HCT116 (cell line): ENCODE results near the gene ZMYND11. TPM values are rescaled to one million over a fixed set of nuclear protein-coding genes. Genes with fewer than 3 reads are reported as not detected.

ENCODE experiments used
- ATAC-seq: fragments of 200-7000 bp; cut with Tn5 transposase; 2 replicates; pipeline ENCODE4 v1.9.1; 2020; ENCODE audit warnings: mild to moderate bottlenecking, moderate library complexity
- BruUV-seq: library from RNA; stranded (reverse); fragments of 400-500 nt; replicated peaks from 2 replicates; lab custom pipeline; 2021; lab: Mats Ljungman, UMichigan
- CTCF ChIA-PET: fragments of 300-600 bp; sonication (Branson Sonifier 250); formaldehyde crosslinking; loops from one replicate; lab custom pipeline; 2021; ENCODE audit warnings: antibody characterized with exemption; lab: Charles Lee
- POLR2A ChIA-PET: fragments of 300-600, 350-600 bp; sonication (Branson Sonifier 250); formaldehyde crosslinking; loops from one replicate; lab custom pipeline; 2021; ENCODE audit warnings: antibody characterized with exemption; lab: Charles Lee
- RAD21 ChIA-PET, 2 experiments: fragments of 300-600 bp; sonication (Branson Sonifier 250); formaldehyde crosslinking; loops; one replicate each; lab custom pipeline; 2023; ENCODE audit warnings: low total read pairs in 2 of 2; ENCODE audit not compliant: uncharacterized antibody in 2 of 2, unreplicated experiment in 2 of 2, low non-redundant PET in 1 of 2; lab: Charles Lee
- DNase-seq: peaks from one replicate; pipeline ENCODE4 v3.0.0-alpha.2; 2010; ENCODE audit warnings: low read depth, low spot score
- H2AFZ ChIP-seq: fragments of 200-600 bp; shearing (Covaris generic), sonication (generic); 2 replicates; pipeline ENCODE4 v1.6.1; 2017; ENCODE audit warnings: low read depth, mixed run types, mixed read lengths, antibody characterized with exemption, low read length; ENCODE audit not compliant: poor library complexity, severe bottlenecking
- H3K27ac ChIP-seq: 2 replicates; pipeline ENCODE4 v1.5.1; 2012; ENCODE audit warnings: low read depth, low read length
- H3K27me3 ChIP-seq: fragments of 200-600 bp; sonication (generic); 2 replicates; pipeline ENCODE4 v1.6.1; 2016; ENCODE audit warnings: mixed run types, low read length, mixed read lengths; ENCODE audit not compliant: insufficient read depth
- H3K36me3 ChIP-seq, 2 experiments: fragments of 200-500 bp in 1 of 2; fragments of 200-600 bp in 1 of 2; sonication (Bioruptor generic) in 1 of 2; sonication (generic) in 1 of 2; 2 replicates each; pipeline versions ENCODE4 v1.5.1 to v1.6.1; 2014 to 2016; ENCODE audit warnings: low read length in 2 of 2, inconsistent platforms in 1 of 2, mixed read lengths in 1 of 2, mixed run types in 1 of 2; ENCODE audit not compliant: insufficient read depth in 2 of 2, control insufficient read depth in 1 of 2
- H3K4me1 ChIP-seq, 2 experiments: fragments of 200-600 bp in 1 of 2; sonication (generic) in 1 of 2; 2 replicates each; pipeline versions ENCODE4 v1.5.1 to v1.6.1; 2012 to 2017; ENCODE audit warnings: low read length in 2 of 2, inconsistent platforms in 1 of 2, mild to moderate bottlenecking in 1 of 2, mixed read lengths in 1 of 2, mixed run types in 1 of 2, moderate library complexity in 1 of 2; ENCODE audit not compliant: insufficient read depth in 2 of 2, control insufficient read depth in 1 of 2
- H3K4me2 ChIP-seq: fragments of 200-600 bp; sonication (generic); 2 replicates; pipeline ENCODE4 v1.6.1; 2017; ENCODE audit warnings: mixed run types, low read length, mixed read lengths
- H3K4me3 ChIP-seq, 2 experiments: fragments of 200-600 bp in 1 of 2; sonication (generic) in 1 of 2; replicated peaks in 1 of 2; 2 replicates each; pipeline ENCODE4 v1.5.1; 2011 to 2016; ENCODE audit warnings: low read length in 2 of 2, control low read depth in 1 of 2, low read depth in 1 of 2, mild to moderate bottlenecking in 1 of 2, mixed read lengths in 1 of 2, mixed run types in 1 of 2
- H3K79me2 ChIP-seq: fragments of 200-600 bp; sonication (generic); 2 replicates; pipeline ENCODE4 v1.6.1; 2017; ENCODE audit warnings: mild to moderate bottlenecking, mixed run types, low read length, moderate library complexity, mixed read lengths; ENCODE audit not compliant: insufficient read depth
- H3K9ac ChIP-seq: fragments of 200-600 bp; sonication (generic); 2 replicates; pipeline ENCODE4 v1.6.1; 2016; ENCODE audit warnings: low read length, mixed read lengths
- H3K9me2 ChIP-seq: fragments of 200-600 bp; sonication (generic), shearing (Covaris generic); 2 replicates; pipeline ENCODE4 v1.6.1; 2017; ENCODE audit warnings: mixed run types, mild to moderate bottlenecking, moderate library complexity; ENCODE audit not compliant: insufficient read depth
- H3K9me3 ChIP-seq, 2 experiments: fragments of 200-500 bp in 1 of 2; fragments of 200-600 bp in 1 of 2; sonication (Bioruptor generic) in 1 of 2; sonication (generic) in 1 of 2; 2 replicates each; pipeline ENCODE4 v1.6.1; 2014 to 2017; ENCODE audit warnings: low read length in 2 of 2, mixed read lengths in 2 of 2, inconsistent platforms in 1 of 2, low read depth in 1 of 2, mild to moderate bottlenecking in 1 of 2, mixed run types in 1 of 2, moderate library complexity in 1 of 2; ENCODE audit not compliant: control insufficient read depth in 1 of 2, insufficient read depth in 1 of 2
- H4K20me1 ChIP-seq: fragments of 200-600 bp; sonication (generic), shearing (Covaris generic); 2 replicates; pipeline ENCODE4 v1.6.1; 2017; ENCODE audit warnings: mixed run types, mild to moderate bottlenecking, moderate library complexity; ENCODE audit not compliant: insufficient read depth
- ATF3 ChIP-seq: IDR thresholded peaks from 2 replicates; pipeline ENCODE4 v1.6.1; 2012
- CBX3 ChIP-seq: IDR thresholded peaks from 2 replicates; pipeline ENCODE4 v1.6.1; 2012; ENCODE audit warnings: low read depth
- CEBPB ChIP-seq: IDR thresholded peaks from 2 replicates; pipeline ENCODE4 v1.6.1; 2012; ENCODE audit warnings: low read depth
- ELF1 ChIP-seq: IDR thresholded peaks from 2 replicates; pipeline ENCODE4 v1.6.1; 2012; ENCODE audit warnings: low read depth, borderline replicate concordance
- MAX ChIP-seq: IDR thresholded peaks from 2 replicates; pipeline ENCODE4 v1.6.1; 2012
- POLR2AphosphoS5 ChIP-seq: IDR thresholded peaks from 2 replicates; pipeline ENCODE4 v1.6.1; 2011; ENCODE audit warnings: mild to moderate bottlenecking, low read depth, low read length, moderate library complexity
- REST ChIP-seq: IDR thresholded peaks from 2 replicates; pipeline ENCODE4 v1.6.1; 2012; ENCODE audit warnings: low read depth
- SIN3A ChIP-seq: IDR thresholded peaks from 2 replicates; pipeline ENCODE4 v1.6.1; 2012; ENCODE audit warnings: low read depth
- SP1 ChIP-seq: IDR thresholded peaks from 2 replicates; pipeline ENCODE4 v1.6.1; 2012; ENCODE audit warnings: low read depth
- SRF ChIP-seq: IDR thresholded peaks from 2 replicates; pipeline ENCODE4 v1.6.1; 2012; ENCODE audit warnings: low read depth
- TCF7L2 ChIP-seq: IDR thresholded peaks from 2 replicates; pipeline ENCODE4 v1.7.0; 2011; ENCODE audit warnings: borderline replicate concordance, inconsistent platforms; ENCODE audit not compliant: insufficient read depth, insufficient read length; ENCODE audit errors: extremely low read depth
- YY1 ChIP-seq: IDR thresholded peaks from 2 replicates; pipeline ENCODE4 v1.6.1; 2011; ENCODE audit warnings: low read length, low read depth, moderate library complexity, mild to moderate bottlenecking; ENCODE audit not compliant: insufficient replicate concordance; ENCODE audit errors: extremely low read depth
- ZBTB33 ChIP-seq: IDR thresholded peaks from 2 replicates; pipeline ENCODE4 v1.6.1; 2011; ENCODE audit warnings: mild to moderate bottlenecking, low read length, moderate library complexity; ENCODE audit not compliant: insufficient replicate concordance; ENCODE audit errors: extremely low read depth
- ZFX ChIP-seq: fragments of 450-650 bp; IDR thresholded peaks from 2 replicates; pipeline ENCODE4 v1.6.1; 2017
- ZNF274 ChIP-seq: fragments of 200-500 bp; sonication (Bioruptor generic); IDR thresholded peaks from 2 replicates; pipeline ENCODE4 v1.6.1; 2014; ENCODE audit warnings: mild to moderate bottlenecking, low read depth, low read length, inconsistent platforms
- intact Hi-C: fragments of 100-400 bp; cut with micrococcal nuclease; formaldehyde crosslinking; loops from 2 replicates; pipeline ENCODE4 v1.10.0; 2022
- total RNA-seq: library from RNA; stranded (reverse); gene quantifications from one replicate; pipeline ENCODE4 v1.2.1, GENCODE V29; 2021; ENCODE audit not compliant: unreplicated experiment

ZMYND11 gene
- total RNA-seq, 1 experiment from 2014 or later: 28.3 TPM

- Histone ChIP-seq H3K36me3 (no peaks in the 10 kb centered on the region), H3K9me2 (no peaks in the 10 kb centered on the region), H4K20me1 (no peaks in the 10 kb centered on the region), H3K4me2 (no peak overlapping the region), H3K4me1 (no peaks in the 10 kb centered on the region), H3K4me3 (no peak overlapping the region), H3K27me3 (no peaks in the 10 kb centered on the region), H3K79me2 (no peaks in the 10 kb centered on the region), H2AFZ (no peak overlapping the region), H3K9me3 (no peaks in the 10 kb centered on the region), H3K9ac (no peak overlapping the region), H3K27ac (no peak overlapping the region)
- ChIA-PET CTCF (no interaction called here), RAD21 (no interaction called here), POLR2A (no interaction called here)
- TF ChIP-seq POLR2AphosphoS5 (no peak), CEBPB (no peak), TCF7L2 (no peak), ELF1 (no peak), ZFX (no peak), YY1 (no peak)
- DNase-seq (no peak), ATAC-seq (no peak)
- intact Hi-C loops: no loop called here
- BruUV-seq: no TSS peak
Measured at GRCh38 chr10:299512-299911, 164.3 kb downstream of the ZMYND11 start.

- Histone ChIP-seq H3K4me3 (no peak overlapping the region), H3K9me2 (no peaks in the 10 kb centered on the region), H3K9ac (no peak overlapping the region), H3K27me3 (no peaks in the 10 kb centered on the region), H2AFZ (no peak overlapping the region), H4K20me1 (no peaks in the 10 kb centered on the region), H3K4me1 (no peaks in the 10 kb centered on the region), H3K4me2 (no peak overlapping the region), H3K9me3 (no peaks in the 10 kb centered on the region), H3K36me3 (no peaks in the 10 kb centered on the region), H3K79me2 (no peaks in the 10 kb centered on the region), H3K27ac (no peak overlapping the region)
- intact Hi-C loops: no loop called here
- ChIA-PET RAD21 (no interaction called here), CTCF (no interaction called here), POLR2A (no interaction called here)
- TF ChIP-seq TCF7L2: no peak
- TF ChIP-seq ATF3: no peak
- no peak for TF ChIP-seq POLR2AphosphoS5
- TF ChIP-seq ZBTB33: no peak
- no peak for TF ChIP-seq ZNF274
- no peak for TF ChIP-seq CBX3
- TF ChIP-seq REST: no peak
- no peak for TF ChIP-seq SRF
- no peak for TF ChIP-seq MAX
- no peak for TF ChIP-seq ZFX
- TF ChIP-seq SP1: no peak
- TF ChIP-seq CEBPB: no peak
- TF ChIP-seq SIN3A: no peak
- no TSS peak for BruUV-seq
- DNase-seq (no peak), ATAC-seq (no peak)
Measured at GRCh38 chr10:299969-300368, 164.7 kb downstream of the ZMYND11 start.
